Eye (tissue), 1 donor: ENCODE measurements around the gene INSYN2A.

Source experiments
- DNase-seq: peaks from one replicate; pipeline ENCODE4 v3.0.0-alpha.2; 2015

The INSYN2A gene

DNA sequence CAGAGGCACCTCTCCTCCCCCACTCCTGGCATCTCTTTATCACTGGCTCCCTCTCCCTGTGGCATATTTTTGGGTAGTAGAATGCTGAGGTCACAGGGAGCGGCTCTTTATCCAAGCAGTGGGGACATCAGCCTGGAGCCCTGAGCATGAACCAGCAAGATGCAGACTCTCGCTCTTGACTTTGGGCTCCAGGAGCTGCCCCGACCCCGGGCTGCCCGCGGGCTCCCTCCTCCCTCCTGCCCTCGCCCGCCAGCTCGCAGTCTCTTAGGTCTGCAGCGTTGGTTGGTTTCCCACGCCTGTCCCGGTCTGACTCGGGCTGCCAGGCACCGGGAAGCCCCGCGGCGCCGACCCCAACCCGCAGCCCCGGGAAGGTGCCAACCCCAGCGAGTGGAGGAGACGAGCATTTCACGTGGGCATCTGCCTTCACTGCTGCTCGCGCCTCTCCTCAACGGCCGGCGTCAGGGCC, 1.3 kb downstream of the INSYN2A start:
- DNase-seq: no peak

DNA sequence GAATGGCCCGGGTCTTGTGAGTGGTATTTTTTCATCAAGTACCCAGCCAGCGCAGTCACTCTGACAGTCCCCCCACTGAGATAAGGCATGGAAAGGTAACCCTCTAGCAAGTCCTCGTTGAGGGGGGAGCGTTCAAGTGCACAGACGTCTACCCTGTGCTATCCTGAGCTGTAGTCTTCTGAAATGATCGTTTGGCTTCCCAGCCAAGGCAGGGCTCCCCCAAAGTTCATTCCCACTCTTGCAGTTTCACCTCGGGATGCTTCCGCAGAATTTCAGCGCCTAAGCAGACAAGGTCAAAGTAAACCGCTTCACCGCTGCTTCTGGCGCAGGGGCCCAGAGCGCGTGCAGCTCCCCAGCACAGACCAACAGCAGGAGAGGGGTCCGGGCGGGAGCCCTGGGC, 1.8 kb downstream of the INSYN2A start:
- DNase-seq: no peak

DNA sequence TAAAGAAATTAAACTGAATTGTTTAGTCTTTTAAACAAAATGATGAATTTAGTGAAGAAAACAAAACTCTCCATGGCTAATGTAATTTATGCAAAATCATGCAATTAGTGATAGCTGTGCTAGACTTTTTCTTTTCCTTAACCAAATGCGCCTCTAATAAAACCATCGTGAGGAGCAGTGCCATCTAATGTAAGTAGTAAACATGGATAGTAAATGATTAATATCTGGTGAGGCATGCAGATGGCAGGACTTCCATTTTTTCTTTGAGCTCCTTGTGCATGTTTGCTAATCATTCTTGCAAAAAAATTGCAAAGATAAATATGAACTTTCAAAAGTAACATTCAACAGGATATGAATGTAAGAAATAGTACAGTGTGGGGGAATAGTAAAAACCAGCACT, 2.3 kb downstream of the INSYN2A start:
- no peak for DNase-seq

DNA sequence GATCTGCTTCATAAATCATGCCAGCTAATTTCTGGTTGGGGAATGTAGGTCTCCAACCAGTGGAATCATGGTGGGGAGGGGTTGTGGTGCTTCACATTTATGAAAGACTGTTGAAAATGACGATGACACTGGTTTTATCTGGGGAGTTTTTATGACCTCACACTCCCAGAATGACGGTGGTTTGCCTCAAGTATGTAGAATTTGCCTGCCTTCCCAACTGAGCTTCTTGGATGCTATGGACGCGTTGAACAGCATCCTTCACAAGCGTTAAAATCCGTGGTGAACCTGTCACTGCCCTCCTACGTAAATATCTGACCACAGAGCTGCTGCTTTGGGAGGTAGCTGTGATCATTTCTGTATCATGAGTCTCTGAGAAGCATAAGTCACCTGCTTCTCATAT, 3.3 kb downstream of the INSYN2A start:
- no peak for DNase-seq

DNA sequence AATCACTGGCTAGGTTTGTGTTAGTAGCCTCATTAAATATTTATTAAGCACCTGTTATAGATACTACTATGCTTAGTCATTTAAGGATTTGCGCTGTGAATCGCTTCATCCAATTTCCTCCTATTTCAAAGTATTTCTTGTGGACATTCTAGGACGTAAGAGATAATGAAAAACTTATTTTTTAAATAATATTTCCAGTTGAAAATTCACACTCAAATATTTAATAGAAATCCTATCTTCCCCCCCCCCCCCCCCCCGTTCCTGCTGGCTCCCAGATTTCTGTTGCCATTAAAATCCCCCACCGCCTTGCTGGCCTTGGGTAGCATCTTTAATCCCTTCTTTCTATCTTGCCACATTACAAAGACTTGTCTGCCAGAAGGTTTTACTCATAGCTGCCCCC, 6.0 kb downstream of the INSYN2A start:
- DNase-seq: no peak

DNA sequence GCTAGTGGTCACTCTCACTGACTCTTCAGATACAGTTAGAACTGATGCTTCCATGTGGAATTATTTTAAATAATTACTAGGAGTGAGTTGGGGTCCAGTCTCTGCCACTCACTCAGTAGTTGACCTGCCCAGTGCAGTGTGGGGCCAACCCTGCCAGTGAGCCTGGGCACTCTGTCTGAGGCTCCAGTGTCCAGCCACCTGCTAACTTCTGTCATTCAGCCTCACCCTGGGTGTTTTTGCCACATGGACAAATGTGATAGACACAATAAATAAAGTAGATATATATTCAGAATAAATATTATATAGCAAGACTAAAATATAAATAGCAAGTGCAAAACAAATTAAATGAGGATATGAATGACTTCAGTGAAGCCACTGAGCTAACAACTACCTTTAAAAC, 7.2 kb downstream of the INSYN2A start:
- no peak for DNase-seq

DNA sequence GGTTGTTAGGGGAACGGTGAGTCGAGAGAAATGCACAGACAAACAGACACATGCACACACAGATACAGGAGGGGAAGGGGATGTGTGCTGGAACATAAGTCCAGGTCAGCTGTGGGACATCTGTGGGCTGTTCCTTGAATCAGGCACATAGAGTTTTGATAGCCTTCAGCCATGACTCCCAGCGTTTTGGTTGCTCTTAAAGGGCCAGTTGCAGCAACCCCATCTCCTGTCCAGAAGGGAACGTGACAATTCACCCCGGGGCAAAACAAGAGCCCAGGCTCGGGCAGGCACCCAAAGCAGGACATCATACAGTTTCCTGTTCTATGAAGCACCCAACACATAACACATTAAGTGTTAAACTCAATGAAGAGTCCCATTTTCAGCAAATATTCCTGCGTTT, 9.6 kb downstream of the INSYN2A start:
- no peak for DNase-seq

DNA sequence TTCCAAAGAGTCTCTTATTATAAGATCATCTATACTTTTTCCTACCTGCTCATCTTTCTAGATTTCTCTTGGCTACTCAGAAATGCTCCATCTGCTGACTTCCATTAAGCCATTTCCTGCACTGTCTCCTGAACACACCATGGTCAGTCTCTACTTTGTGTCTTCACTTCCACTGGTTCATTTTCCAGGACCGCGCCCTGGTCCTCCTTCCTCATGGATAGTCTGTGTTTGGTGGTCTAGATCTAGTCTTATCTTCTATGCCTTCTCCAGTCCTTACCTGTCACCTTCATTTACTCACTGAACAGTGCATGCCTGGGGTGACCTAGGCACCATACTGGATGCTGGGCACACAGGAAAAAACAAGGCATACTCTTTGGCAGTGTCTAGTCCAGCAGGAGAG, 11.8 kb downstream of the INSYN2A start:
- DNase-seq: no peak

DNA sequence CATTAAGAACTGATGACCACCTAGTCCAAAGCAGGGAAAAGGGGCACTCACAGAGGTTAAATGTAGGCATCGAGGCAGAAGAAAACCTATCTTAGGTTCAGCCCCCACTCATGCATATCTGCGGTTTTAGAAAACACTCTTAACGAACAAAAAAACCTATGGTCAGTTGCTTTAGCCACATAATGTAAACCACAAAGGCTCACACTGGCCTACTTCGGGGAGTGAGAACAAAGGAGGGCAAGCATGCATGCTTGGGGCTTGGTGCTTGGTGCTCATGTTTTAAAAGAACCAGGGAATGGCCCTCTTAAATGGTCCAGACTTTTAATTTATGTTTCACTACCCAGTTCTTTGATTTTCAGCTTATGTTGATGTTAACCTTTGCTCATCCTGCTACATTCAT, 14.2 kb downstream of the INSYN2A start:
- no peak for DNase-seq

DNA sequence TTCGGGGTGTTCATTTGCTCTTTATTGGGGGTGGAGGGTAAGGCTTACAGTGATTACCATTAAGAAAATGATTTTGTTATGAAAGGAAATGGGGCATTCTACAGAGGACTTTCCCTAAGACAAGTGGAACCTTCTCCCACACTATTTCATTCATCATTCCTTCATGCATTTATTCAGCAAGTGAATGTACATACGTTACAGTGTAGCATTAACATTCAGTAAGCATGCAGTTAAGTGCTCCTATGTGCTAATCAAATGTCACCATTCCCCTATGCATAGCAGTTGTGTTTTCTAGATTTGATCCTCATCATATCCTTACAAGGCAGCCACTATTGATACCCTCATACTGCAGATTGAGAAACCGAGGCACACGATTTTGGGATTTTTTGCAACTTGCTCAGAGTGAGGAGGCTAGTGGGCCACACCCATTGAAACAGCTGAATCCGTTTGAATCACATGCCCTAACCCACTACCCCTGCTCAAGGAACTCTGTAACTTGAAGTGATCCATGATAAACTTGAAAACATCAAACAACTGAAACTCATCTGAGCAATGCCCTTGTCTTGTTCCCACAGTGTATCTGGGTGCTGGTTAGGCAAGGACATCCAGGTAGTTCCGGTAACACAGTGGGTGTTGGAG, 16.7 kb downstream of the INSYN2A start:
- no peak for DNase-seq

DNA sequence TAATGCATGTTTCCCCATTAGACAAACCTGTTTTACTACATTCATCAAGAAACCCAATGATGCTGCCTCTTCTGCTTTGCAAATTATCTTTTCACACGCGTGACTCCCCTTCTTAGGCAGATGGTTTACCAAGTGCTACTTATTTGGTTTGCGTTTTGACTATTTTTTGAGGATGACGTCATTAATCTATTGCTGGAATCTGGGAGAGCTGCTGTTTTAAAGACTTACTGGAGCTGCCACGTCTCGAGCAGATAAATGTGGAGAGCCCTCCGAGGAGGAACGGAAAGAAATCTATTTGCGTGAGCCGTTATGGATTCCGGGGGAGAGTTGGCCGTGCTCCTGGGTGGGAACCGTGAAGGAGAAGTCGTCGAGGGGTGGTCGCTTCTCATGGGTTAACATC, 19.7 kb downstream of the INSYN2A start:
- DNase-seq: no peak

DNA sequence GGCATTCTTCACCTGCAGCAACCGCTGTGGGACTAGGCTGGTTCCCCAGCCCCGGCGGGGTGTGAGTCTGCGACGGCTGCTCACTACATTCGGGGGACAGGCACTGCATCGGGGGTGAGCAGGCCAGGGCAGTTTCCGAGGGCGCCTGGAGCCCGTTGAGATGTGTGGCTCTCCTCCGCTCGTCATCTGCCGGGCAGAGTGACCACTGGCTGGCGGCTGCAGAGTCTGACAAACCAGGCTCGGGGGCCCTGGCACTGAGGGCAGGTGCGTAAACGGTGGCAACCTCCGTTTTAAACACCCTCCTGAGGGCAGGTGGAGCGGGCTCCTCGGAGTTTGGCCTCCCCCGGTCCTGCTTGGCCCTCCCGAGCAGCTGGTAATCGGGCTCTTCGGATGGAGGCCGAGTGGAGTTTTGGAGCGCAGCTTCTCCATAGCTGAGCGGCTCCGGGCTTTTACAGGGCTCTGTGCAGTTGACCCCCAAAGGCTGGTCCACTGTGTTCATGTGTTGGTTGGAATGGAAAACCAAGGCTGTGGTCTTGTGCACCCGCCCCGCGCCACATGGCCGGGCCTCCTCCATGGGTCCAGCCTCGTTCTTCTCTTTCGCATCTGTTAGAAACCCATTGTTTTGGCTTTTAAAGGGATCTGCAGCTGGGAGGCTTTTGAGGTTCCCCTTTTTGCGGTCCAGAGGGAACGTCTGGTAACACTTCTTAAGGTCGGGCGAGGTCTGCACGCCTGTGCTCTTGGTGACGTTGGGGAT, 20.9 kb downstream of the INSYN2A start:
- no peak for DNase-seq

DNA sequence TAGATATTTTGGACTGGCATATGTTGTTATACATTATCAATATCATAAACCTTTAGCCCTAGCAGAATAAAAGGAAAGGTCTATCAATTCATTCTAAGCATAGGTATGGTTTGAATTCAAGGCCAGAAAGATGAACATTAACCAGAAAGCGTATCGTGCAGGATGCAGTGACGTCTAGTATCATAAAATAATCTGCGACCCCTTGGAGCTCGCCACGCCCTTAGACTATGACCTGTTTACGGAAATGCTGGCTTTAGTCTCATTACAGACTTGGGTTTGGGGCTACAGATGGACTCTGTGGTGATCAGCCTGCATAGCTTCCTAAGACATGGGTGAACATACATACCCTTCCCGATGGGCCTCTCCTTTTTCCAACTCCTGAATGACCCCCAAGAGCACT, 21.5 kb downstream of the INSYN2A start:
- no peak for DNase-seq

DNA sequence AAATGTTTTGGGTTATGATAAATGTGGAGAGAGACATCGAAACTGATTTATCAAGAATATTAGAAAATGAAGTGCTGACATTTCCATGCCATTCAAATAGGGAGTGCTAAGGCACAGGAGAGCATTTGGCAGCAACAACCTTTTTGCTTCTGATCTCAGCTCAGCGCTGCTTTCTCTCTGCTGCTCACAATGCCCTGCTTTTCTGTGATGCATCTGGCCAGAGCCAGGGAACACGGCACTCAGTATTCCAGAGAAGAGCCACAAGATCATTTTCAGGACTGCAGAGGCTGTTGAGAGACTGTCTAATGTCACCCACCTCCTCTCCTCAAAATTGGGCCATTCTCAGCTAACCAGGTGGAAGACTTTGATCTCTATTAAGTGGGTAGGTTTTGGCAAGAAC, 28.1 kb downstream of the INSYN2A start:
- DNase-seq: no peak

DNA sequence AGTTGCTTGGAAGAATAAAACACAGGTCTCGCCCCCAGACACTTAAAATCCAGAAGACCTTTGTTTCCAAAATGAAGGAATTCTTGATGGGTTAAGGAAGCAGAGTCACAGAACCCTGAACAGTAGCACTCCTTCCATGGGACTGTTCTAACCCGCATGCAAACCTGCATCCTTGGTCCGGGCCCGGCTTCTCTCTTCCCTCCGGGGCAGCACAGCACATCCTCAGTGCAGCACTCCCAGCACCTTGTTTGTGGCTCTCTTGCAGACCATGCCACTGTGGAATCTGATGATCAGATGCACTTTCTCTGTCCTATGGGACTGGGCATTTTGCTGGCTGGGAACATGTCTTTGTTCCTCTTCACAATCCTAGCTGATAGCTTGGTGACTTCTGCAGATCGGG, 33.5 kb downstream of the INSYN2A start:
- no peak for DNase-seq

DNA sequence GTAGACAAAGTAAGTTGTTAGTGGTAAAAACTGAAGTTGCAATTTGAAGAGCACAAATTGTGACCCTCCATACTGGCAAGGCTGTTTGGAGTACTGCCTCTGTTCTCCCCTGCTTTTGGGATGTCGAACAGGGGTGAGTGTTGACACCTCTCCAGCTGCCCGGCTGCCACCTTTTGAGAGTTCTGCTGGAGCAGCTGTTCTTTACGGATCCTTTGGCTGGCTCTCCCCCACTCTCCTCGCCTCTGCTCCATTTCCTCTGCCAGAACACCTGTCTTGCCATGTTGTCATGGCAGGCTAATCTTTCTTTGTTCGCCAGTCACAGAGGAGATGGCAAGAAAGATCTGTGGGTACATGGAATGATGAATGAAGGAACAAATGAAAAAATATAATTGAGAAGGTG, 34.9 kb downstream of the INSYN2A start:
- no peak for DNase-seq

DNA sequence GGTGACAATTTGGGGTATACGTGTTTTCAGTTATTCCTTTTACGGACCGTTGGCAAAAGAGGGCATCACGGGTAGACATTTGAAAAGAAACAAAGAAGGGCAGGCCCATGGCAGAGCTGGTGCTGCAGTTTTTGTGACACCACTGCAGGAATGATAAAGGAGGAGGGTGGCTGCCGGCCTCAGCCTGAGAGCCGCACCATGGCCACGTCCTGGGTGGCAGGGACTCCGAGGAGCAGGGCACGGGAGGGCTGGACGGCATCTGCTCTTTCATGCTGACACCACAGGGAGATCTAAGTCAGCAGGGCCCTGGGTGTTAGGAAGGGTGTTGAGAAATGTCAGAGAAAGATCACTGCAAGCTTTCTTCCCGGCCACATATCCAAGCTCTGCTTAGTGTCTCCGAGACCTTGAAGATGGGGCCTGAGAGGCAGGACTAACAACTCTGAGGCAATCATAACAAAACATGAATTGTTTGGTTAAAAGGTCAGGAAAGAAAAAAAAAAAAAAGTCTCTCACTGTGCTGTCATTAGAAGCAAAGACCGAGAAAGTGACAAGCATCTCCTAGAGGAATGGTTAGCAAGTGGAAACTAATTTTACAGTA, 36.6 kb downstream of the INSYN2A start:
- DNase-seq: no peak

DNA sequence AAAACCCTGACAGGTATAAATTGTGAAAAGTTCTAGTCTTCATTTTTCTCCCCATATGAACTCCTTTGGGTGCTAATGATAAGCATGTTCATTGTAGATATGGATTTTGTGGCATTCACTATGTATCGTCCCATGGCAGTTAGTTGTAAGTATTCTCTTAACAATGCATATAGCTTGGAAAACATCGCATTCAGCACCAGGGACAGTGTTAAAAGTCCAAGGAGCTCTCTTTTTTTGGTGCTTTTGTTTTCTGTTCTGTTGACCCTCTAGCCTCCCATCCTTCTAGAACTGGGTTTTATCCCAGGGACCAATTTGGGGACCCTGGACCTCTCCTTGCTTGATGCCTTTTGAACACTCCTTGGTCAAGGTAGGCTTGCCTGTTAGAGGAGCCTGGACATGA, 37.7 kb downstream of the INSYN2A start:
- DNase-seq: no peak

DNA sequence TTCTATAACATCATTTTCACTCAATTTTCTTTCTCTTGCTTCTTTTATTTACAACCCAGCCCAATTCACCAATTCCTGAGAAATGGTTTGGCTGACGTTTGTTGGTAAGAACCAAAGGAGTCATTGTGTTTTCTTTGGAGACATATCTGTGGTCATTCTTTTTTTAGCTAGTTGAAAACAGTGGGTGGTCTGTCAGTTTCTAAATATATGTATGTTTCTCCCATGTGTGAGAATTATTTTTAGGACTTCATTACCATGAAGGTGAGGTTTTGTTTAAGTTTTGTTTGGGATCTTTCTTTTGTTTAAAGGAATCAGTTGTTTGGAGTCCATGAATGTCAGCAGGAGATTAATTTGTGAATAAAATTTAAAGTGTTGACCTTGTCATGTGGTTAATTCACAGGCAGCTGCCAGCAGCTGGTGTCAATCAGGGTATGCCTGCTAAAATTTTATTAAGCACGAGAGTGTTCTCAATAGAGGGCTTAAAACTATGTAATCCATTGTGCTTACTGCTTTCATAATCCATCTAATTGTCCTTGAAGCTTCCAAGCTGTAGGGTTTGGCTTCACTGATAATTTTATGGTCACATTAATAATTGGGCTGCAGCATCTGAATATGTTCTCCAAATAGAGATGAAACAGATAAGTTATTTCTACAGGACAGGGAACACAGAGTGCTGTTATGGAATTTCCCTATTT, 38.7 kb downstream of the INSYN2A start:
- DNase-seq: peak; percentile 37

DNA sequence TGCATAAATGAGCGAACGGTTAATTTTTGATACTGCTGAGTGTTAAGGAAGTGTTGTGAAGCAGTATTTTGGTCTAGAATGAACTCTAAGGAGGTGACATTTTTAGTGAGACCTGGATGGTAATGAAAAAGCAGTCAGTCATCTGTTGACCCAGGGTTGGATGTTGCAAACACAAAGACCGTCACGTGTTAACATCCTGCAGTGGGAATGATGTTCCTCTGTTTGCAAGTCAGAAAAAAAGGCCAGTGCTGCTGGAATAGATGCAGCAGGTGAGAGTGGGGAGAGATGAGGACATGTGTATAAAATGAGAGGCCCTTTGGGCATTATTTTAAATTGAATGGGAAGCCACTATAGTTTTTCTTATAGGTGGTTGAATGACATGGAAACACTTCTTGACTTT, 39.3 kb downstream of the INSYN2A start:
- no peak for DNase-seq

DNA sequence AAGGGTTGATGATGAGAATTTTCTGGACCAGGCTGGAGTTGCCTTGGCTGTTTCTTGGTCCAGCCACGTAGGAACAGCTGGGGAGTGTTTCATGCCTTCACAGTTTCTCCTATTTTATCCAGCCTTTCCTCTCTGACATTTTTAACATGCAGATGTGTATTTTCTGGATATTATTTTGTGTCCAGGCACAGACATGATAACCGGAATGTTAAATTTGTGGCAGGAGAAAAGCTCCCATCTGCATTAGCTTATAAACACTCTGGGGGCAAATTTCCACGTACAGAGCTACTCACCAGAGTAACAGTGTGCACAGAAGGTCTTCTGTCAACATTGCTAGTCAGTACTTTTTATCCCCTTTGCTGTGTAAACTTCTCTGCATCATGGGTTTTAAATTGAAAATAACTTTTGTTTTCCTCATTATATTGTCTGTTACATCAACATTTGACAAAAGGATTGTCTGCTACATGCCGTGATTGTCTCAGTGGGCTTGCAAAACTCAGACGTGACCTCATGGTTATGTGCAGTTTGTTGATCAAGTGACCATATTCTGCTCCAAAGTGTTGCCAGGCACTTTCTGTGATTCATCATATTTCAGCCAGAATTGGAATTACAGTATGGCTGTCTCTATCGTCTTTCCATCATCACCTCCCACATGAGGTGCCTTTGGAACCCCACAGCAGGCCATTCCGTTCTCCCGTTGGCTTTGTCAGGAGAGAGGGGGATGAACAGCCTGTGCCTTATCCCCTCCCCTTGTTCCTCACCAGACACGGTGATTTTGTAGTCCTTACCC, 41.4 kb downstream of the INSYN2A start:
- no peak for DNase-seq

DNA sequence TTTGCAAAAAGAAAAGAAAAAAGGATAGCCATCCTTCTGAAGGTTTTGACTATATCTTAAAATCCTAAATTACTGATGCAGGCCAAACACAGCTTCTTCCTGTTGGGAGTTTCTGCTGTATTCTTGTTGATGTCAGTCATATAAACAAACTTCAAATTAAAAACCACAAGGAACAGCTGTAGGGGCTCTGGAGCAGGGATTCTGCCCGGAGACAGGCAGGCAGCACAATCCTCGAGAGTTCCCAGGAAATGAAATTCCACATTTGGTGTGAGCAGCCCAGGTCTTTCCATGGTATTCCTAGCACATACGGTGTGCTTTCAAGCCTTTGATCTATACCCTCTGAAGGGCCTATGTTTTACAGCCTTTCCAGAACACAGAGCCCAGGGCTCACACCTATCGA, 43.2 kb downstream of the INSYN2A start:
- DNase-seq: no peak
